ENCODE results near the gene FAM114A1. TPM values are rescaled to one million over a fixed set of nuclear protein-coding genes. Genes with fewer than 3 reads are reported as not detected.

FAM114A1 gene
- total RNA-seq, 1 donor from 2014 or later: 223 TPM

GRCh38 chr4:38891051-38891983 is 23.7 kb downstream of the FAM114A1 start:
- H3K27ac Mint-ChIP-seq (ENCODE audit: unreplicated experiment): peak overlapping the region; percentile 96
- H3K4me3 Mint-ChIP-seq (ENCODE audit: unreplicated experiment): no peak overlapping the region
- no peak for DNase-seq (ENCODE audit: low spot score)
- no peak for TF ChIP-seq CTCF (IDR thresholded peaks at IDR 0.05)
- peaks cover 47% of the 10 kb centered on the region for H3K36me3 Mint-ChIP-seq (ENCODE audit: low read depth)
- H3K4me1 Mint-ChIP-seq (ENCODE audit: low read depth): peaks cover 71% of the 10 kb centered on the region
- H3K9me3 Mint-ChIP-seq (ENCODE audit: low read depth): peaks cover 8% of the 10 kb centered on the region
- no peaks in the 10 kb centered on the region for H3K27me3 Mint-ChIP-seq (ENCODE audit: low read depth)

GRCh38 chr4:38894322-38894982 is 26.8 kb downstream of the FAM114A1 start:
- no peak for DNase-seq (ENCODE audit: low spot score)
- peak; percentile 30 for TF ChIP-seq CTCF (IDR thresholded peaks at IDR 0.05)
- no peaks in the 10 kb centered on the region for H3K27me3 Mint-ChIP-seq (ENCODE audit: low read depth)
- peaks cover 62% of the 10 kb centered on the region for H3K36me3 Mint-ChIP-seq (ENCODE audit: low read depth)
- peaks cover 8% of the 10 kb centered on the region for H3K9me3 Mint-ChIP-seq (ENCODE audit: low read depth)
- H3K4me1 Mint-ChIP-seq (ENCODE audit: low read depth): peaks cover 58% of the 10 kb centered on the region
- H3K4me3 Mint-ChIP-seq (ENCODE audit: unreplicated experiment): no peak overlapping the region
- H3K27ac Mint-ChIP-seq (ENCODE audit: unreplicated experiment): no peak overlapping the region

GRCh38 chr4:38896940-38897339 is 29.3 kb downstream of the FAM114A1 start:
- no peak overlapping the region for H3K4me3 Mint-ChIP-seq (ENCODE audit: unreplicated experiment)
- no peaks in the 10 kb centered on the region for H3K9me3 Mint-ChIP-seq (ENCODE audit: low read depth)
- no peak for DNase-seq (ENCODE audit: low spot score)
- H3K27me3 Mint-ChIP-seq (ENCODE audit: low read depth): no peaks in the 10 kb centered on the region
- peaks cover 35% of the 10 kb centered on the region for H3K4me1 Mint-ChIP-seq (ENCODE audit: low read depth)
- H3K27ac Mint-ChIP-seq (ENCODE audit: unreplicated experiment): no peak overlapping the region
- H3K36me3 Mint-ChIP-seq (ENCODE audit: low read depth): peaks cover 46% of the 10 kb centered on the region
- TF ChIP-seq CTCF (IDR thresholded peaks at IDR 0.05): no peak

GRCh38 chr4:38898245-38898644 is 30.6 kb downstream of the FAM114A1 start:
- H3K27me3 Mint-ChIP-seq (ENCODE audit: low read depth): no peaks in the 10 kb centered on the region

More at GRCh38 chr4:38898245-38898644, 30.6 kb downstream of the FAM114A1 start:
- Mint-ChIP-seq H3K9me3 (ENCODE audit: low read depth) (no peaks in the 10 kb centered on the region), H3K27ac (ENCODE audit: unreplicated experiment) (no peak overlapping the region), H3K4me1 (ENCODE audit: low read depth) (peaks cover 29% of the 10 kb centered on the region), H3K4me3 (ENCODE audit: unreplicated experiment) (no peak overlapping the region), H3K36me3 (ENCODE audit: low read depth) (peaks cover 46% of the 10 kb centered on the region)
- TF ChIP-seq CTCF (IDR thresholded peaks at IDR 0.05): no peak
- no peak for DNase-seq (ENCODE audit: low spot score)

Data from chondrocyte (in vitro differentiated cells).